IPS-18c (cell line): Measurements from ENCODE around the gene FSIP1.

Experiments
- H3K4me3 ChIP-seq: 2 replicates; pipeline ENCODE4 v1.7.0; 2013; ENCODE audit warnings: low read depth, mild to moderate bottlenecking, low read length, moderate library complexity; ENCODE audit not compliant: insufficient read depth
- H3K9me3 ChIP-seq: one replicate; pipeline ENCODE4 v1.6.1; 2013; ENCODE audit warnings: mild to moderate bottlenecking, low read length, moderate library complexity; ENCODE audit not compliant: control insufficient read depth, insufficient read depth

The FSIP1 gene

GRCh38 chr15:39627451-39628143 lies 155.0 kb downstream of the FSIP1 start:
- H3K9me3 ChIP-seq: no peaks in the 10 kb centered on the region
- no peak overlapping the region for H3K4me3 ChIP-seq

GRCh38 chr15:39625856-39626255 lies 156.8 kb downstream of the FSIP1 start:
- Histone ChIP-seq H3K9me3 (no peaks in the 10 kb centered on the region), H3K4me3 (no peak overlapping the region)

DNA sequence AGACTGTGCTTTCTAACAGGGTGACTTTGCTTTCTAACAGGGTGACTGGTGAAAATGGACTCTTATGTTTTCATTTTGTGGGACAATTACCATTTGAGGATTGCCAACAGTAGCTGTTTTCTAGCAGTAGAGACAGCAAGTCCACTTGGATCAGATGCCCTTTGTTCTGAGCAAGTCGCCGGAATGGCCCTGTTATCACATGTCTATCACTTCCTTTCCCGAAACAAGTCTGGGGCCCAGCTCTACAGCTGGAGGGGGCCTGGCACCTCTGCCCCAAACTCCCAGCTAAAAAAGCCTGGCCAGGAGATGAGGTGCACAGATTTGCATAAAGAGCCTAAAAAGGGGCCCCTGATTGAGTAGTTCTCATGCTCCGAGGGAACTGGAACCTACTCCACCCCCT lies 157.2 kb downstream of the FSIP1 start:
- Histone ChIP-seq H3K4me3 (no peak overlapping the region), H3K9me3 (no peaks in the 10 kb centered on the region)

- H3K4me3 ChIP-seq: no peak overlapping the region
- H3K9me3 ChIP-seq: no peaks in the 10 kb centered on the region
Observed at GRCh38 chr15:39624806-39625205, 157.8 kb downstream of the FSIP1 start.

DNA sequence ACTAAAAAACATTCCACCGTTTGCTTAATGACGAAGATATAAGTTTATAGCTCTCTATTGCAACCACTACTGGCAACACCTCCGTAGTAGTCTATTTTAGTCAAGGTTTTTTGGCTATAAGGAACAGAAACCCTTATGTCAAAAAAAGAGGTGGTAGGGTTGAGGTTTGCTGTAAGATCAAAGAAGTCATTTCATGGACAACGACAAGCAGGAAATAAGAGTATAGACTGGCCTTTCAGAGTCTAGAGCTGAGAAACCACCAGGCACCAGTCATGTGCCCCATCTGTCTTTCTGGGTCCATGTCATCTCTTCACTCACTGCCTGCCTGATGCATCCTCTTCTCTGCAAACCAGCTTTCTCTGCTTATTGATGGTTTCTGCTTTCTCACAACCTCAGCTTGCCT lies 159.1 kb downstream of the FSIP1 start:
- Histone ChIP-seq H3K9me3 (no peaks in the 10 kb centered on the region), H3K4me3 (no peak overlapping the region)

DNA sequence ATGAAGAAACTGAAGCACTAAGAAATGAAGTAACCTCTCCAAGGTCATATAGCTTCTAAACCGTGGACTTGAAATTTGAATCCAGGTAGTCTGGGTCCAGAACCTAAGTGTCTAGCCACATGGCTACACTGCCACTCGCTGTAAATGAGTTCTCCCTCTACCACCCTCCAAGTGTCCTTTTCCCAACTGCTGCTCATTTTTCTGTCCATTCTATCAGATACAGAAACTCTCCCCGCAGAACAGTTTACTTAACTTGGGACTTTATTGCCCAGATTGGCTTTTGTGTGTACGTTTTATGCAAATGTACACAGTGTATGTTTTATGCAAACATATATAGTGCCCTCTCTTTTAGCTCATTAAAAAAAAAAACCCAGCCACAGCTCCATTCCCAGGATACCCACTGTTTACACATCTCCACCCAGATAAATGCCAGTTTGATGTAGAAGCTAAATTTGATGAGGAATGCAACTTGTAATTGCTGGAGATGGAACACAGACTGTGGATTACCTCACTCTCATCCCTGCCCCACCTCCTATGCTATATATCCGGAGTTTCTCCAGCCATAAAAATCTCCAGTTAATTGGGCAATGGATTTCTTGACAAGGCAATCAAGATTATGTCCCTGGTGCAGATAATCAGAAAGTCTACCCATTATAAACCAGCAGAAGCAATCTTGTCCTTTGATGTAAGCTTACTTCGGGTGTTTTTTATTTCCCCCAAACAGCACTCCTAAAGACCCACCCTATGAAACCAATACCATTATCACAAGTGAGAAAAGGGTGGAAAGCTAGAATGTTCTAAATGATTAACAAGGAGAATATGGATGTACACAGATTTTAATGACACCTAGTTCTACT lies 159.8 kb downstream of the FSIP1 start:
- Histone ChIP-seq H3K4me3 (no peak overlapping the region), H3K9me3 (no peaks in the 10 kb centered on the region)

- no peaks in the 10 kb centered on the region for H3K9me3 ChIP-seq
Observed at GRCh38 chr15:39621976-39622375, 160.7 kb downstream of the FSIP1 start.

DNA sequence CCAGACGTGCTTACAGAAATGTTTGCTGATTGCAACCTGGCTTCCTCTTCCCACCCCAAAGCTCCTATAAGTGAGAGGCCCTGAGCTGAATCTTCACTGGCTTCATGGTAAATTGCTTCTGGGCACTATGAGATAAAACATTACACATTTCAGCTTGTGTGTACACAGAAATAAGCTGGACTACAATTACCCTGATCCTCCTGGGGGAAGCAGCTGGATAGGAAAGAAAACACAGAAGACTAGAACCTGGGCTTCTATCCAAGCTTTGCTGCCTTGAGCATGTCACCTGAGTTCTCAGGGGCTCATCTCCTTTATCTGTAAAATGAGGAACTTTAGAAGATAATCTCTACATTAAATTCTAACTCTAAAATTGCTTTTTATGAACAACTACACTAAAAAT lies 161.4 kb downstream of the FSIP1 start:
- H3K9me3 ChIP-seq: no peaks in the 10 kb centered on the region
- H3K4me3 ChIP-seq: no peak overlapping the region

More at GRCh38 chr15:39621976-39622375, 160.7 kb downstream of the FSIP1 start:
- no peak overlapping the region for H3K4me3 ChIP-seq

DNA sequence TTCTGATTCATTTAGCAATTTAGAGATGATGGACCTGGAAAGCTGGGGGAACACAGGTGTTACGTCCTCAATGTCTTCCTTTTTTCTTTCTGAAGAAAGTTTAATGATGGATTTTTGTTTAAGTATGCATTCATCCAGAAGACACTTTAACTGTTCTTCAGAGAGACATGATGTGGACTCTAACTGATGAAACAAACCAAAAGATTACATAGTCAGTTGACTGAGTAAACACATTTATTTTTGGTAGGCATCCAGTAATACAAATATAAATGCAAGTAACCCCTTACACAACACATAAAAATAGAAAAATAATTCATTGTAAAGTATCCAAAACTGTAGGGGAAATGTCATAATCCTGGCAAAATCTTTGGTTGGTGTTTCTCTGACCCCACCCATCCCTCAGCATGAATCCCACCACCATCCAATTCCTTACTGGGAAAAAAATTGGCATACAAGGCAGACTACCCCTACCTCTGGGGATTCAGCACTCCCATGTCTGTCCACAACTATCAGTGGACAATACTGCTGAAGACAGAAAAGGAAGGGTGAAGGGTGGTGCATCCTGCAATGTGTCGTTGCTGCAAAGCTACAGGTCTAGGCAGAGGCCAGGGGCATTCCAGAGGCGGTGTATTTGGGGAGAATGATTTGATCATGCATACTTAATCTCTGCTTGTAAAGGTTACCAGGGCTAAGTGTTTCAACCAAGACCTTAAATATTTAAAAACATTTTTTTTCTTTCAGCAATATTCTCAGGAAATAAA lies 164.4 kb downstream of the FSIP1 start:
- Histone ChIP-seq H3K4me3 (no peak overlapping the region), H3K9me3 (no peaks in the 10 kb centered on the region)

GRCh38 chr15:39616731-39617455 lies 165.7 kb downstream of the FSIP1 start:
- Histone ChIP-seq H3K4me3 (no peak overlapping the region), H3K9me3 (no peaks in the 10 kb centered on the region)

DNA sequence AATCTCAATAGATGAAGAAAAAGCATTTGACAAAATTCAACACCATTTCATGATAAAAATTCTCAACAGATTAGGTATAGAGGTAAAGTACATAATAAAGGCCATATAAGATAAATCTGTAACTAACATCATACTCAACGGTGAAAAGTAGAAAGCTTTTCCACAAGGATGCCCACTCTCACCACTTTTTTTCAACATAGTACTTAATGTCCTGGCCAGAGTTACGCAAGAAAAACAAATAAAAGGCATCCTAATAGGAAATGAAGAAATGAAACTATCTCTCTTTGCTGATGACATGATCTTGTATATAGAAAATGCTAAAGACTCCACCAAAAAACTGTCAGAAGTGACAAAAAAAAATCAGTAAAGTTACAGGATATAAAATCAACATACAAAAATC lies 168.8 kb downstream of the FSIP1 start:
- Histone ChIP-seq H3K4me3 (no peak overlapping the region), H3K9me3 (no peaks in the 10 kb centered on the region)

DNA sequence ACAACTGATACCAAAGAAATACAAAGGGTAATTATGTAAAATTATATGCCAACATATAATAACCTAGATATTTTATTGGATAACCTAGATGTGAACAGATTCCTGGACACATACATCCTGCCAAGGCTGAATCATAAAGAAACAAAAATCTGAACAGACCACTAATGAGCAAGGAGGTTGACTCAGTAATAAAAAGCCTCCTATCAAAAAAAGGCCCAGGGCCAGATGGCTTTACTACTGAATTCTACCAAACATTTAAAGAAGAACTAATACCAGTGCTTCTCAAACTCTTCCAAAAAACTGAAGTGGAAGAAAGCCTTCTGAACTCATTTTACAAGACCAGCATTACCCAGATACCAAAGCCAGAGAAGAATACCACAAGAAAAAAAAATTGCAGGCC lies 169.4 kb downstream of the FSIP1 start:
- H3K9me3 ChIP-seq: no peaks in the 10 kb centered on the region
- no peak overlapping the region for H3K4me3 ChIP-seq

GRCh38 chr15:39610665-39611064 lies 172.0 kb downstream of the FSIP1 start:
- no peak overlapping the region for H3K4me3 ChIP-seq

GRCh38 chr15:39609166-39609916 lies 173.3 kb downstream of the FSIP1 start:
- H3K9me3 ChIP-seq: peaks cover 2% of the 10 kb centered on the region
- no peak overlapping the region for H3K4me3 ChIP-seq

More at GRCh38 chr15:39610665-39611064, 172.0 kb downstream of the FSIP1 start:
- H3K9me3 ChIP-seq: no peaks in the 10 kb centered on the region

DNA sequence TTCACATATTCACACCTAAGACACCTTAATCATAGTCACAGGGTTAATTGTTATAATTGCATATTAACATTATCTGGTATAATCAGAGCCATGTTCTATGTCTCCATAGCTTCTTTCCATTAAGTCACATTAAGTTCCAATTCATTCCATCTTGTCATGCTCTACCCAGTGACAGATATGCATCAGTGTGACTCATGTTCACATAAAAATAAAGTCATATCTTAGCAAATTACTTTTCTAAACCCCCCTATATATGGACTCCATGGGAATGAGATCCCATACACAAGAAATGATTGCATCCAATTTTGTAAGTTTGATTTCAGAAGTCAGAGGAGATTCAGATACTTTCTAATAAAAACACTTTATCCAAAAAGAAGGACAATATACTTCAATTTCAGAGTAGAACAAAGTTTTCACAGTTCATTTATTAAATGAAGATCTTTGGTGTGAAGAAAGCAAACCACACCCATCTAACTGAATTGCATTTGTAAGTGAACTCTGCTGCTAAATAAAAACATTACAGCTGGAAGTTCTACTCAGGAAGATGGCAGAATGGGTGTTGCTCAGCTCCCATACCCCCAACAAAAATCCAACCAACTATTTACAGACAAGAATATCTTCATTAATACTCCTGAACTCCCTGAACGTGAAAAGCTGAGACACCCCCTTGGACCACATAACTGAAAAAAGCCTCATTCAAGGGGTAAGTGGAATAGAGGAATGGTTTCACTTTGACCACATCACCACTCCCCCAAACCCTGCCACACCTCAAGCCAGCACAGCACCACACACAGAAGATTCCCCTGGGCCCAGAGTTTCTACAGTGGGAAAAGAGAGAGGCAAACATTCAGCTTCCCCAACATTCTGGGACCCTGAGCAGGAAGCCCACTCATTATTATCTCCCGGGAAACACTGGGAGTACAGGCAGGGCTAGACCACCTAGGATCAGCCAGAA lies 174.2 kb downstream of the FSIP1 start:
- H3K9me3 ChIP-seq: peaks cover 2% of the 10 kb centered on the region
- H3K4me3 ChIP-seq: no peak overlapping the region

GRCh38 chr15:39605146-39605545 lies 177.5 kb downstream of the FSIP1 start:
- peaks cover 2% of the 10 kb centered on the region for H3K9me3 ChIP-seq

More at GRCh38 chr15:39605146-39605545, 177.5 kb downstream of the FSIP1 start:
- no peak overlapping the region for H3K4me3 ChIP-seq
